Measurements from ENCODE around the gene ATP10B. TPM values are rescaled to one million over a fixed set of nuclear protein-coding genes. Genes with fewer than 3 reads are reported as not detected.

The ATP10B gene
- total RNA-seq, 2 donors from 2014 or later = 1.3 to 2.1 TPM

DNA sequence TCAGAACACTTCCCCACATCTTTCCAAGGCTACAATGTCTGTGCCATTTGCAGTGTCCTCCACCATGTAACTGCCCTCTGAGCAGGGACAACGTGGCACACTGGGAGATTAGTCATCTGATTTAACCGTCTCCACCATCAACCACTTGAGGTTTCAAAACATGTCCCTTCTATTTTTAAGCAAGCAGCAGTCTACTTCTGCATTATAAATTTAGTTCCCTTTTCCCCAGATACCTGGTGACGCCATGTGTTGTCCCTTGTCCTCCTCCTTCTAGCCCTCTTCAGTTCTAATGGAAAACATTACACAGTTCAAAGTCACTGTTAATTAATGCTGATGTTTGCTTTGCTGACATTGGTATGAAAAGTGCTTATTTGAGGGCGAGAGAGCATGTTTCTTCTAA lies 52.8 kb downstream of the ATP10B start:
- intact Hi-C loops (cut with DNase I) = no loop called here
- 52 to 63% methylated on average over 4 of the region's 4 CpGs for WGBS, 2 donors
- Histone ChIP-seq H3K9me3 (no peaks in the 10 kb centered on the region), H3K4me1 (peaks cover 9% of the 10 kb centered on the region), H3K36me3 (replicated peaks in 1 of 2; ENCODE audit: insufficient read depth in 1 of 2, low read depth in 2 of 2) (no peaks in the 10 kb centered on the region), H3K27ac (no peak overlapping the region), H3K27me3 (no peaks in the 10 kb centered on the region), H3K4me3 (no peak overlapping the region)
- TF ChIP-seq, protein P1, sequence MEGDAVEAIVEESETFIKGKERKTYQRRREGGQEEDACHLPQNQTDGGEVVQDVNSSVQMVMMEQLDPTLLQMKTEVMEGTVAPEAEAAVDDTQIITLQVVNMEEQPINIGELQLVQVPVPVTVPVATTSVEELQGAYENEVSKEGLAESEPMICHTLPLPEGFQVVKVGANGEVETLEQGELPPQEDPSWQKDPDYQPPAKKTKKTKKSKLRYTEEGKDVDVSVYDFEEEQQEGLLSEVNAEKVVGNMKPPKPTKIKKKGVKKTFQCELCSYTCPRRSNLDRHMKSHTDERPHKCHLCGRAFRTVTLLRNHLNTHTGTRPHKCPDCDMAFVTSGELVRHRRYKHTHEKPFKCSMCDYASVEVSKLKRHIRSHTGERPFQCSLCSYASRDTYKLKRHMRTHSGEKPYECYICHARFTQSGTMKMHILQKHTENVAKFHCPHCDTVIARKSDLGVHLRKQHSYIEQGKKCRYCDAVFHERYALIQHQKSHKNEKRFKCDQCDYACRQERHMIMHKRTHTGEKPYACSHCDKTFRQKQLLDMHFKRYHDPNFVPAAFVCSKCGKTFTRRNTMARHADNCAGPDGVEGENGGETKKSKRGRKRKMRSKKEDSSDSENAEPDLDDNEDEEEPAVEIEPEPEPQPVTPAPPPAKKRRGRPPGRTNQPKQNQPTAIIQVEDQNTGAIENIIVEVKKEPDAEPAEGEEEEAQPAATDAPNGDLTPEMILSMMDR (IDR thresholded peaks at IDR 0.05) = no peak
- no peak for TF ChIP-seq POLR2A (IDR thresholded peaks at IDR 0.05)
- ATAC-seq (no peak), DNase-seq (peak in 1 of 4 donors; percentile 28)

DNA sequence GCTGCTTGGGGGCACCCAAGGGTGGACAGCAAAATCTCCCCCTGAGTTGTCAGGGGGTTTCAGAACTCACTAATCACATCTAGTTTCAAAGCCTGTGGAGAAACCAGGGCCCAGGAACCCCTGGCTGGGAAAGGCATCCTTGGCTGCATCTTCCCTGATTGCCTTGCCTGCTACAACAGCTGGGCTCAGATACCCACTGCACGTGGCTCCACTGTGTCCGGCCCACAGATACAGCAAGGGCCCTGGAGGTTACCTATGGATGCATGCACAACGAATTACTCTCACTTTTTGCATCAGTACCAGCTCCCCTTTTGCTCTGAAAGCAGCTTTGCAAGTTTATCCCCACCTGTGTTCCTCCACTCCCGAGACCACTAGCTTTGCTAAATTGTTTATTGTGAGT lies 55.0 kb downstream of the ATP10B start:
- ATAC-seq = no peak
- Histone ChIP-seq H3K4me1 (peaks cover 9% of the 10 kb centered on the region), H3K27ac (no peak overlapping the region), H3K36me3 (replicated peaks in 1 of 2; ENCODE audit: insufficient read depth in 1 of 2, low read depth in 2 of 2) (no peaks in the 10 kb centered on the region), H3K4me3 (no peak overlapping the region), H3K9me3 (no peaks in the 10 kb centered on the region), H3K27me3 (no peaks in the 10 kb centered on the region)
- WGBS, 2 donors = 78 to 79% methylated on average over 4 of the region's 4 CpGs
- intact Hi-C loops (cut with DNase I) = no loop called here
- TF ChIP-seq, protein P1 (IDR thresholded peaks at IDR 0.05) = no peak
- no peak for TF ChIP-seq POLR2A (IDR thresholded peaks at IDR 0.05)
- DNase-seq = no peak

DNA sequence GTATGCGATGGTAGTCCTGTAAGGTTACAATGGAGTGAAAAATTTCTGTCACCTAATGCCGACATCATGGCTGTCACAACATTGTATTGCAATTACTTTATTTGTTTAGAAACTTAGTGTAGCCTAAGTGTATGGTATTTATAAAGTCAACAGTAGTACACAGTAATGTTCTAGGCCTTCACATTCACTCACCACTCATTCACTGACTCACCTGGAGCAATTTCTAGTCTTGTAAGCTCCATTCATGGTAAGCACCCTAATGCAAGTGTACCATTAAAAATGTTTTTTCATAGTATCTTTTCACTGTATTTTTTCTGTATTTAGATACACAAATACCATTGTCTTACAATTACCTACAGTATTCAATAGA lies 58.5 kb downstream of the ATP10B start:
- Histone ChIP-seq H3K9me3 (no peaks in the 10 kb centered on the region), H3K27me3 (no peaks in the 10 kb centered on the region), H3K4me3 (no peak overlapping the region), H3K27ac (no peak overlapping the region), H3K36me3 (replicated peaks in 1 of 2; ENCODE audit: insufficient read depth in 1 of 2, low read depth in 2 of 2) (no peaks in the 10 kb centered on the region), H3K4me1 (no peaks in the 10 kb centered on the region)
- TF ChIP-seq, protein P1 (IDR thresholded peaks at IDR 0.05) = no peak
- no peak for TF ChIP-seq POLR2A (IDR thresholded peaks at IDR 0.05)
- DNase-seq (no peak), ATAC-seq (no peak)
- 84 to 92% methylated on average over 2 of the region's 2 CpGs for WGBS, 2 donors
- intact Hi-C loops (cut with DNase I) = no loop called here

DNA sequence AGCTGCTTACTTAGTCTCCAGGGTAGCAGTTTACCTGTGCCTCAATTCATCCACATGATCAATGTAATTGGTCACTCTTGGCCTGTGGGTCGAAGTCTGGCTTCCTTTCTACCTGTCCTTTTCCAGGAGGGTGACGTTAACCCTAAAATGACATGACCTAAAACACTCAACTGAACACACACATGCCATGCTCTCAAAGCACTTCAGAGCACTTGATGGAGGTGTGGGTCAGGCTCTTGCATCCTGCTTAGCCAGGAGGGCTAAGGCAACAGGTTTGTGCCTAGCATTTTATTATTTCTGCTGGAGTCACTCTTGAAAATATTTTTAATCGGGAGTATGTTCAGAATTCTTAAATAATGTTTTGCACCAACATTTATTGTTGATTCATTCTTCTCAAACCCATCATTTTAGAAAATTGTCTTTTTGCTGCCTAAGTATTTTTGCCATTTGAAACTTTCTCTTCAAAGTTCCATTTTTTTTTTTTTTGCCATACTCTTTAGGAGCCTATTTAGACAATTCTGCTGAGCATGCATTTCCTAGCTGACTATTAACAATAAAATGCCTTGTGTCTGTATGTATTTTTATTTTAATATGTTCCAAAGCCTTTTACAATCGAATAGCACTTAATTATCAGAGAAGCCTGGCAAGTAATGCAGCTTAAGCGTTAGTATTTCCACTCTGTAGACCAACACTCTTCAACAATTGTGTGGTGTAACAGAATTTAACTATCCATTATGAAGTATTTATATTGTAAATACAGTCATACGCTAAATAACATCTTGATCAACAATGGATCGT lies 59.1 kb downstream of the ATP10B start:
- ATAC-seq (no peak), DNase-seq (no peak)
- WGBS, 2 donors = 70 to 81% methylated on average over 7 of the region's 7 CpGs

More for the DNA sequence above, 59.1 kb downstream of the ATP10B start:
- no peak overlapping the region for H3K27ac ChIP-seq
- H3K36me3 ChIP-seq (replicated peaks in 1 of 2; ENCODE audit: insufficient read depth in 1 of 2, low read depth in 2 of 2) = no peaks in the 10 kb centered on the region
- H3K4me1 ChIP-seq = no peaks in the 10 kb centered on the region
- TF ChIP-seq, protein P1 (IDR thresholded peaks at IDR 0.05) = no peak
- no peak for TF ChIP-seq POLR2A (IDR thresholded peaks at IDR 0.05)
- no peak overlapping the region for H3K4me3 ChIP-seq
- intact Hi-C loops (cut with DNase I) = no loop called here
- H3K27me3 ChIP-seq = no peaks in the 10 kb centered on the region
- no peaks in the 10 kb centered on the region for H3K9me3 ChIP-seq
